Esophagus muscularis mucosa (tissue), 4 donors: Measurements from ENCODE around the gene DNAH2. TPM values are rescaled to one million over a fixed set of nuclear protein-coding genes. Genes with fewer than 3 reads are reported as not detected.

Source experiments
- DNase-seq: peaks from one replicate; pipeline ENCODE4 v3.0.0-alpha.2; 2017; ENCODE audit errors: extremely low spot score
- H3K27ac ChIP-seq, 4 donors: fragments of 200-600 bp; sonication (generic); replicated peaks in 1 of 4; 1 replicate in 3 of 4; 2 replicates in 1 of 4; pipeline ENCODE4 v1.5.1; 2016 to 2019; ENCODE audit warnings: mild to moderate bottlenecking in 1 of 4
- H3K27me3 ChIP-seq, 4 donors: fragments of 200-600 bp; sonication (generic); one replicate each; pipeline versions ENCODE4 v1.5.1 to v1.6.0; 2016 to 2019
- H3K36me3 ChIP-seq, 4 donors: fragments of 200-600 bp; sonication (generic); one replicate each; pipeline ENCODE4 v1.5.1; 2016 to 2019
- H3K4me1 ChIP-seq, 4 donors: fragments of 200-600 bp; sonication (generic); one replicate each; pipeline ENCODE4 v1.5.1; 2016 to 2019
- H3K4me3 ChIP-seq, 4 donors: fragments of 200-600 bp; sonication (generic); 1 replicate in 2 of 4; 2 replicates in 2 of 4; pipeline ENCODE4 v1.5.1; 2016 to 2019; ENCODE audit warnings: mild to moderate bottlenecking in 4 of 4, moderate library complexity in 1 of 4
- H3K9me3 ChIP-seq, 4 donors: fragments of 200-600 bp; sonication (generic); 1 replicate in 3 of 4; 2 replicates in 1 of 4; pipeline ENCODE4 v1.5.1; 2016 to 2019
- EP300 ChIP-seq: sonication (generic); formaldehyde crosslinking; IDR thresholded peaks from one replicate; pipeline ENCODE4 v1.6.1; 2017; ENCODE audit warnings: antibody characterized with exemption
- POLR2A ChIP-seq: fragments of 450-650 bp; IDR thresholded peaks from one replicate; pipeline ENCODE4 v1.6.1; 2017; ENCODE audit warnings: antibody characterized with exemption, moderate library complexity, mild to moderate bottlenecking, low read depth
- POLR2AphosphoS5 ChIP-seq, 2 donors: sonication (generic); formaldehyde crosslinking; IDR thresholded peaks; one replicate each; pipeline ENCODE4 v1.6.1; 2017; ENCODE audit warnings: antibody characterized with exemption in 2 of 2
- WGBS: methylation state at CpG from one replicate; pipeline ENCODE4 v1.1.5; 2018; 5-methylcytosine and 5-hydroxymethylcytosine counted together
- intact Hi-C: fragments of 100-400 bp; cut with DNase I; formaldehyde crosslinking; loops from one replicate; pipeline ENCODE4 v1.15.1; 2023
- total RNA-seq, 4 donors: library from RNA; depleted of rRNA; stranded (reverse); fragments of >200 nt; gene quantifications; one replicate each; pipeline versions ENCODE4 v1.1.0 to v1.2.1, GENCODE V29; 2016
- TF ChIP-seq, protein P1 (sequence below), 3 experiments: fragments of 200-600 bp in 2 of 3; fragments of 450-650 bp in 1 of 3; sonication (generic) in 2 of 3; IDR thresholded peaks; one replicate each; pipeline ENCODE4 v1.5.1; 2017 to 2019; ENCODE audit warnings: antibody characterized with exemption in 3 of 3, mild to moderate bottlenecking in 2 of 3, moderate library complexity in 1 of 3

Gene DNAH2, protein sequence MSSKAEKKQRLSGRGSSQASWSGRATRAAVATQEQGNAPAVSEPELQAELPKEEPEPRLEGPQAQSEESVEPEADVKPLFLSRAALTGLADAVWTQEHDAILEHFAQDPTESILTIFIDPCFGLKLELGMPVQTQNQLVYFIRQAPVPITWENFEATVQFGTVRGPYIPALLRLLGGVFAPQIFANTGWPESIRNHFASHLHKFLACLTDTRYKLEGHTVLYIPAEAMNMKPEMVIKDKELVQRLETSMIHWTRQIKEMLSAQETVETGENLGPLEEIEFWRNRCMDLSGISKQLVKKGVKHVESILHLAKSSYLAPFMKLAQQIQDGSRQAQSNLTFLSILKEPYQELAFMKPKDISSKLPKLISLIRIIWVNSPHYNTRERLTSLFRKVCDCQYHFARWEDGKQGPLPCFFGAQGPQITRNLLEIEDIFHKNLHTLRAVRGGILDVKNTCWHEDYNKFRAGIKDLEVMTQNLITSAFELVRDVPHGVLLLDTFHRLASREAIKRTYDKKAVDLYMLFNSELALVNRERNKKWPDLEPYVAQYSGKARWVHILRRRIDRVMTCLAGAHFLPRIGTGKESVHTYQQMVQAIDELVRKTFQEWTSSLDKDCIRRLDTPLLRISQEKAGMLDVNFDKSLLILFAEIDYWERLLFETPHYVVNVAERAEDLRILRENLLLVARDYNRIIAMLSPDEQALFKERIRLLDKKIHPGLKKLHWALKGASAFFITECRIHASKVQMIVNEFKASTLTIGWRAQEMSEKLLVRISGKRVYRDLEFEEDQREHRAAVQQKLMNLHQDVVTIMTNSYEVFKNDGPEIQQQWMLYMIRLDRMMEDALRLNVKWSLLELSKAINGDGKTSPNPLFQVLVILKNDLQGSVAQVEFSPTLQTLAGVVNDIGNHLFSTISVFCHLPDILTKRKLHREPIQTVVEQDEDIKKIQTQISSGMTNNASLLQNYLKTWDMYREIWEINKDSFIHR (N-terminal part only)
- under 1 TPM; under 0.01 to 0.17 (median 0.06) TPM for total RNA-seq

DNA sequence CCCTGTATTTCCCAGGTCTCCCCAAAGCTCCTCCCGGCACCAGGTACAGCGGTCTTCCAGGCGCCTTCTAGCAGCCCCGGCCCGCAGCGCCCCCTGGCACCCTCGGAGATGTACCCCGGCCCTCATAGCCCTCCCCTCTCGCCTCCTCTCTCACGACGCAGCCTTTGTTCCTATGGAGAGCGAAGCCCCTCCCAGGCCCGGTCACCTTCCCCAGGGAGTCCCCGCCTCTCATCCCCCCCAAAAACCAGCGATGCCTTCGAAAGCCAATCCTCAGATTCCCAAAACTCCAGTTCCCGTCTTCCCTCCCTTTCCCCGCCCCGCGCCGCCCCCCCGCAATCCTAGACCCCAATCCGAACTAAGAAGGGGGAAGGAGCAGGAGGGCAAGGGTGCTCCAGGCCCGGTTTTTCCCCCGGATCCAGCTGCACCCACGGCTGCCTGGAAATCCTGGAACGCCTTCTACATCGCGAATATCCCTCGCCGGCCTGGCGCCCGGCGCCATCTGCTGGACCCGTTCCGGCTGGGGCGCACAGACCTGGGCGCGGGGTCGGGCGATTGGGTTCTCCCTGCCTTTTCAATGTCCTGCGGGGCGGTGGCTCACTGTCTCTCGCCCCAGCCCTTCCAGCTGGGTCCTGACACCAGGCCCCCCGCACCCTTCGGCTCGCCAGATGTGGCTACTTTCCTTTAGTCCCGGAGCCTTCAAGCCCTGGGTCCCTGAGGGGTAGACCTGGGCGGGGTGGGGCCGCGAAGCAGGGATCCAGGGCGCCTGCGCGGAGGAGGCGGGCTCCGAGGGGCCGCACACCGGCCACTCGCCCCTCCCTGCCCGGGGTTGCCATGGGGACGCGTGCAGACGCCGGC is at the start of gene DNAH2:
DNAH2 (plus strand) TSS at position 844 of the 855 bp plus-strand sequence. CDS start 1,991 bp downstream, outside the sequence.
- WGBS = 1% methylated on average over 52 of the region's 64 CpGs
- H3K27ac ChIP-seq = peak within 1 kb of the TSS; percentile 58 to 75 (median 64)
- peak within 1 kb of the TSS; percentile 56 to 79 (median 66) for H3K4me3 ChIP-seq
- peaks cover 0 to 47% (median 18%) of the 10 kb centered on the region in 4 donors for H3K27me3 ChIP-seq
- TF ChIP-seq POLR2AphosphoS5 (IDR thresholded peaks at IDR 0.05) (peak; percentile 35 to 46), EP300 (no peak)
- TF ChIP-seq, protein P1, sequence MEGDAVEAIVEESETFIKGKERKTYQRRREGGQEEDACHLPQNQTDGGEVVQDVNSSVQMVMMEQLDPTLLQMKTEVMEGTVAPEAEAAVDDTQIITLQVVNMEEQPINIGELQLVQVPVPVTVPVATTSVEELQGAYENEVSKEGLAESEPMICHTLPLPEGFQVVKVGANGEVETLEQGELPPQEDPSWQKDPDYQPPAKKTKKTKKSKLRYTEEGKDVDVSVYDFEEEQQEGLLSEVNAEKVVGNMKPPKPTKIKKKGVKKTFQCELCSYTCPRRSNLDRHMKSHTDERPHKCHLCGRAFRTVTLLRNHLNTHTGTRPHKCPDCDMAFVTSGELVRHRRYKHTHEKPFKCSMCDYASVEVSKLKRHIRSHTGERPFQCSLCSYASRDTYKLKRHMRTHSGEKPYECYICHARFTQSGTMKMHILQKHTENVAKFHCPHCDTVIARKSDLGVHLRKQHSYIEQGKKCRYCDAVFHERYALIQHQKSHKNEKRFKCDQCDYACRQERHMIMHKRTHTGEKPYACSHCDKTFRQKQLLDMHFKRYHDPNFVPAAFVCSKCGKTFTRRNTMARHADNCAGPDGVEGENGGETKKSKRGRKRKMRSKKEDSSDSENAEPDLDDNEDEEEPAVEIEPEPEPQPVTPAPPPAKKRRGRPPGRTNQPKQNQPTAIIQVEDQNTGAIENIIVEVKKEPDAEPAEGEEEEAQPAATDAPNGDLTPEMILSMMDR (IDR thresholded peaks at IDR 0.05) = peak; percentile 42 to 55 (median 45)
- H3K9me3 ChIP-seq = no peaks in the 10 kb centered on the region
- peaks cover 18 to 25% (median 21%) of the 10 kb centered on the region in 4 donors for H3K4me1 ChIP-seq
- no peak for DNase-seq
- H3K36me3 ChIP-seq = no peaks in the 10 kb centered on the region
- intact Hi-C loops = no loop called here

DNA sequence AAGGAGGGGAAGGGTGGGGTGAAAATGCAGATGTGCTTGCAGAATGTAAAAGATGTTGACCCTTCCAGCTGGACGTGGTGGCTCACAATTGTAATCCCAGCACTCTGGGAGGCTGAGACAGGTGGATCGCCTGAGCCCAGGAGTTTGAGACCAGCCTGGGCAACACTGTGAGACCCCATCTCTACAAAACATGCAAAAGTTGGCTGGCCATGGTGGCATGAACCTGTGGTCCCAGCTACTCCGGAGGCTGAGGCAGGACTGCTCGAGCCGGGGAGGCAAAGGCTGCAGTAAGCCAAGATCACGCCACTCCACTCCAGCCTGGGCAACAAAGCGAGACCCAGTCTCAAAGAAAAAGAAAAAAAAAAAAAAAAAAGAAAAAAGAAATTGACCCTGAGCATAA is 49.1 kb upstream of the DNAH2 start:
- intact Hi-C loops = no loop called here
- Histone ChIP-seq H3K36me3 (peaks cover 33 to 78% (median 65%) of the 10 kb centered on the region in 4 donors), H3K4me1 (no peaks in the 10 kb centered on the region), H3K27me3 (no peaks in the 10 kb centered on the region), H3K9me3 (peaks cover 0 to 4% (median 2%) of the 10 kb centered on the region in 4 donors), H3K4me3 (no peak overlapping the region), H3K27ac (no peak overlapping the region)
- DNase-seq = no peak
- WGBS = 94% methylated on average over 7 of the region's 7 CpGs
- TF ChIP-seq POLR2AphosphoS5 (IDR thresholded peaks at IDR 0.05) = no peak
- TF ChIP-seq EP300 = no peak
- no peak for TF ChIP-seq POLR2A
- TF ChIP-seq, protein P1 (IDR thresholded peaks at IDR 0.05) = no peak

DNA sequence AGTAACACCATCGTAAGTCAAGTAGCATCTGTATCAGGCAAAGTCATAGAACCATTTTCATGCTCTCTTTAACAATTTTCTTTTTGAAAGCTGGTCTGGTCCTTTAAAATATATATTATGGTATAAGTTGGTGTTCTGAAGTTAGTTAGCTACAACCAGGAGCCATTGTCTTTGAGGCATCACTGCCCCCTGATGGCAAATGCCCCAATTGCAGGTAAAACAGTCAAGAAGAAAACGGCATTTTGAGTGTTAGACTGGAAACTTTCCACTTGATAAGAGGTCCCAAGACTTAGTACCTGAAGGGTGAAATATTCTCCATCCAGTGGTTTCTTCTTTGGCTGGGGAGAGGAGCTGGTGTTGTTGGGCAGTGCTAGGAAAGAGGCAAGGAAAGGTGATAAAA is 44.3 kb upstream of the DNAH2 start:
- peaks cover 0 to 7% (median 3%) of the 10 kb centered on the region in 4 donors for H3K9me3 ChIP-seq
- 90% methylated on average over 2 of the region's 2 CpGs for WGBS
- H3K36me3 ChIP-seq = peaks cover 58 to 83% (median 80%) of the 10 kb centered on the region in 4 donors
- no peak for DNase-seq
- no peaks in the 10 kb centered on the region for H3K27me3 ChIP-seq
- no peak overlapping the region for H3K27ac ChIP-seq
- H3K4me1 ChIP-seq = no peaks in the 10 kb centered on the region
- H3K4me3 ChIP-seq = no peak overlapping the region
- intact Hi-C loops = no loop called here
- TF ChIP-seq POLR2AphosphoS5 (IDR thresholded peaks at IDR 0.05) (no peak), EP300 (no peak)
- TF ChIP-seq, protein P1 (IDR thresholded peaks at IDR 0.05) = peak in 1 of 3 experiments; percentile 14

DNA sequence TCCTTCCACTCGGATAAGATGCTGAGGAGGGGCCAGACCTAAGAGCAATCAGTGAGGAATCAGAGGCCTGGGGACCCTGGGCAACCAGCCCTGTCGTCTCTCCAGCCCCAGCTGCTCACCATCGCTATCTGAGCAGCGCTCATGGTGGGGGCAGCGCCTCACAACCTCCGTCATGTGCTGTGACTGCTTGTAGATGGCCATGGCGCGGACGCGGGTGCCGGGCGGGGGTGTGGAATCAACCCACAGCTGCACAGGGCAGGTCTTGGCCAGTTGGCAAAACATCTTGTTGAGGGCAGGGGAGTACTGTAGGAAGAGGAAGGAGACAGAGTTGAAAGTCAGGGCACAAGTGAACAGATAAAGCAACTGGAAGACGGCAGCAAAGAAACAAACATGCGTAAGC is 42.6 kb upstream of the DNAH2 start:
- no peaks in the 10 kb centered on the region for H3K4me1 ChIP-seq
- intact Hi-C loops = no loop called here
- TF ChIP-seq POLR2A = no peak
- TF ChIP-seq EP300 = no peak
- TF ChIP-seq, protein P1 (IDR thresholded peaks at IDR 0.05) = no peak
- no peak overlapping the region for H3K27ac ChIP-seq
- WGBS = 89% methylated on average over 14 of the region's 14 CpGs
- H3K36me3 ChIP-seq = peaks cover 46 to 66% (median 63%) of the 10 kb centered on the region in 4 donors
- no peaks in the 10 kb centered on the region for H3K27me3 ChIP-seq
- no peak overlapping the region for H3K4me3 ChIP-seq
- DNase-seq = no peak
- peaks cover 0 to 7% (median 3%) of the 10 kb centered on the region in 4 donors for H3K9me3 ChIP-seq
